ENCODE data around the gene RYR1. TPM values are rescaled to one million over a fixed set of nuclear protein-coding genes. Genes with fewer than 3 reads are reported as not detected.
"Not testable (repeated sequence)": the region's sequence is repeated elsewhere in the genome, so short reads cannot be mapped to it uniquely, and the experiment has no call there.

Gene RYR1
- total RNA-seq, 1 donor from 2014 or later: 8.7 TPM

GRCh38 chr19:38482496-38482895 is 49.0 kb downstream of the RYR1 start:
- Mint-ChIP-seq H3K4me1 (ENCODE audit: low read depth) (peaks cover 2% of the 10 kb centered on the region), H3K27ac (no peak overlapping the region), H3K36me3 (ENCODE audit: low read depth) (peaks cover 9% of the 10 kb centered on the region), H3K27me3 (ENCODE audit: low read depth) (no peaks in the 10 kb centered on the region), H3K4me3 (ENCODE audit: low read depth) (no peak overlapping the region), H3K9me3 (no peaks in the 10 kb centered on the region)
- intact Hi-C loops (cut with micrococcal nuclease): no loop called here
- no peak for DNase-seq (ENCODE audit: low spot score)

GRCh38 chr19:38483016-38483630 is 49.6 kb downstream of the RYR1 start:
- Mint-ChIP-seq H3K27ac (no peak overlapping the region), H3K9me3 (no peaks in the 10 kb centered on the region), H3K36me3 (ENCODE audit: low read depth) (peaks cover 9% of the 10 kb centered on the region), H3K27me3 (ENCODE audit: low read depth) (no peaks in the 10 kb centered on the region), H3K4me1 (ENCODE audit: low read depth) (peaks cover 2% of the 10 kb centered on the region), H3K4me3 (ENCODE audit: low read depth) (no peak overlapping the region)
- intact Hi-C loops (cut with micrococcal nuclease): no loop called here
- no peak for DNase-seq (ENCODE audit: low spot score)

GRCh38 chr19:38484747-38485146 is 51.3 kb downstream of the RYR1 start:
- Mint-ChIP-seq H3K4me3 (ENCODE audit: low read depth) (no peak overlapping the region), H3K4me1 (ENCODE audit: low read depth) (peaks cover 2% of the 10 kb centered on the region), H3K36me3 (ENCODE audit: low read depth) (peaks cover 12% of the 10 kb centered on the region), H3K27ac (no peak overlapping the region), H3K9me3 (no peaks in the 10 kb centered on the region), H3K27me3 (ENCODE audit: low read depth) (no peaks in the 10 kb centered on the region)
- no peak for DNase-seq (ENCODE audit: low spot score)
- intact Hi-C loops (cut with micrococcal nuclease): no loop called here

- Mint-ChIP-seq H3K27me3 (ENCODE audit: low read depth) (peaks cover 2% of the 10 kb centered on the region), H3K4me1 (ENCODE audit: low read depth) (no peaks in the 10 kb centered on the region), H3K27ac (no peak overlapping the region), H3K4me3 (ENCODE audit: low read depth) (no peak overlapping the region), H3K9me3 (peaks cover 2% of the 10 kb centered on the region), H3K36me3 (ENCODE audit: low read depth) (peaks cover 19% of the 10 kb centered on the region)
- intact Hi-C loops (cut with micrococcal nuclease): no loop called here
- DNase-seq (ENCODE audit: low spot score): no peak
Observed at GRCh38 chr19:38485541-38486285, 52.2 kb downstream of the RYR1 start.

GRCh38 chr19:38486731-38487336 is 53.3 kb downstream of the RYR1 start:
- no peak overlapping the region for H3K27ac Mint-ChIP-seq
- peaks cover 4% of the 10 kb centered on the region for H3K27me3 Mint-ChIP-seq (ENCODE audit: low read depth)
- intact Hi-C loops (cut with micrococcal nuclease): no loop called here
- H3K4me1 Mint-ChIP-seq (ENCODE audit: low read depth): no peaks in the 10 kb centered on the region
- H3K9me3 Mint-ChIP-seq: peaks cover 4% of the 10 kb centered on the region
- H3K4me3 Mint-ChIP-seq (ENCODE audit: low read depth): no peak overlapping the region
- DNase-seq (ENCODE audit: low spot score): no peak
- peaks cover 22% of the 10 kb centered on the region for H3K36me3 Mint-ChIP-seq (ENCODE audit: low read depth)

GRCh38 chr19:38488096-38488495 is 54.6 kb downstream of the RYR1 start:
- H3K36me3 Mint-ChIP-seq (ENCODE audit: low read depth): peaks cover 24% of the 10 kb centered on the region
- peaks cover 7% of the 10 kb centered on the region for H3K27me3 Mint-ChIP-seq (ENCODE audit: low read depth)
- DNase-seq (ENCODE audit: low spot score): no peak
- H3K27ac Mint-ChIP-seq: no peak overlapping the region
- peaks cover 3% of the 10 kb centered on the region for H3K4me1 Mint-ChIP-seq (ENCODE audit: low read depth)
- intact Hi-C loops (cut with micrococcal nuclease): no loop called here
- H3K9me3 Mint-ChIP-seq: peaks cover 4% of the 10 kb centered on the region
- no peak overlapping the region for H3K4me3 Mint-ChIP-seq (ENCODE audit: low read depth)

GRCh38 chr19:38488776-38489481 is 55.4 kb downstream of the RYR1 start:
- intact Hi-C loops (cut with micrococcal nuclease): no loop called here
- H3K36me3 Mint-ChIP-seq (ENCODE audit: low read depth): peaks cover 24% of the 10 kb centered on the region
- no peak for DNase-seq (ENCODE audit: low spot score)
- H3K9me3 Mint-ChIP-seq: peaks cover 4% of the 10 kb centered on the region
- peaks cover 7% of the 10 kb centered on the region for H3K27me3 Mint-ChIP-seq (ENCODE audit: low read depth)
- no peak overlapping the region for H3K4me3 Mint-ChIP-seq (ENCODE audit: low read depth)
- no peak overlapping the region for H3K27ac Mint-ChIP-seq
- H3K4me1 Mint-ChIP-seq (ENCODE audit: low read depth): peaks cover 3% of the 10 kb centered on the region

- no peak for DNase-seq (ENCODE audit: low spot score)
- Mint-ChIP-seq H3K27me3 (ENCODE audit: low read depth) (peaks cover 7% of the 10 kb centered on the region), H3K36me3 (ENCODE audit: low read depth) (peaks cover 24% of the 10 kb centered on the region), H3K27ac (no peak overlapping the region), H3K9me3 (peaks cover 4% of the 10 kb centered on the region), H3K4me1 (ENCODE audit: low read depth) (peaks cover 3% of the 10 kb centered on the region), H3K4me3 (ENCODE audit: low read depth) (no peak overlapping the region)
- intact Hi-C loops (cut with micrococcal nuclease): no loop called here
Observed at GRCh38 chr19:38490861-38491260, 57.4 kb downstream of the RYR1 start.

- Mint-ChIP-seq H3K27me3 (ENCODE audit: low read depth) (peaks cover 7% of the 10 kb centered on the region), H3K4me1 (ENCODE audit: low read depth) (peaks cover 3% of the 10 kb centered on the region), H3K9me3 (peaks cover 4% of the 10 kb centered on the region), H3K4me3 (ENCODE audit: low read depth) (no peak overlapping the region), H3K27ac (no peak overlapping the region), H3K36me3 (ENCODE audit: low read depth) (peaks cover 15% of the 10 kb centered on the region)
- intact Hi-C loops (cut with micrococcal nuclease): no loop called here
- no peak for DNase-seq (ENCODE audit: low spot score)
Observed at GRCh38 chr19:38492181-38492813, 58.8 kb downstream of the RYR1 start.

- peaks cover 7% of the 10 kb centered on the region for H3K27me3 Mint-ChIP-seq (ENCODE audit: low read depth)
- intact Hi-C loops (cut with micrococcal nuclease): no loop called here
Observed at GRCh38 chr19:38494379-38494778, 60.9 kb downstream of the RYR1 start.

GRCh38 chr19:38495375-38495774 is 61.9 kb downstream of the RYR1 start:
- DNase-seq (ENCODE audit: low spot score); H3K36me3 Mint-ChIP-seq (ENCODE audit: low read depth); H3K27me3 Mint-ChIP-seq (ENCODE audit: low read depth); H3K4me3 Mint-ChIP-seq (ENCODE audit: low read depth); intact Hi-C loops (cut with micrococcal nuclease); H3K9me3 Mint-ChIP-seq; H3K27ac Mint-ChIP-seq; H3K4me1 Mint-ChIP-seq (ENCODE audit: low read depth): not testable (repeated sequence)

More at GRCh38 chr19:38494379-38494778, 60.9 kb downstream of the RYR1 start:
- Mint-ChIP-seq H3K27ac (no peak overlapping the region), H3K36me3 (ENCODE audit: low read depth) (peaks cover 12% of the 10 kb centered on the region), H3K4me3 (ENCODE audit: low read depth) (no peak overlapping the region), H3K9me3 (peaks cover 4% of the 10 kb centered on the region), H3K4me1 (ENCODE audit: low read depth) (peaks cover 3% of the 10 kb centered on the region)
- no peak for DNase-seq (ENCODE audit: low spot score)

- DNase-seq (ENCODE audit: low spot score): no peak
- H3K4me1 Mint-ChIP-seq (ENCODE audit: low read depth): peaks cover 3% of the 10 kb centered on the region
- no peaks in the 10 kb centered on the region for H3K9me3 Mint-ChIP-seq
- peaks cover 2% of the 10 kb centered on the region for H3K36me3 Mint-ChIP-seq (ENCODE audit: low read depth)
- no peak overlapping the region for H3K27ac Mint-ChIP-seq
- no peak overlapping the region for H3K4me3 Mint-ChIP-seq (ENCODE audit: low read depth)
- peaks cover 3% of the 10 kb centered on the region for H3K27me3 Mint-ChIP-seq (ENCODE audit: low read depth)
- intact Hi-C loops (cut with micrococcal nuclease): no loop called here
Observed at GRCh38 chr19:38496116-38496515, 62.6 kb downstream of the RYR1 start.

All from activated T-helper 2 cell treated with anti-CD3 and anti-CD28 coated beads, Interferon-gamma antibody, Interleukin-2, Interleukin-4, amounts not matched to agents 10 μg/mL and 5 μg/mL and 100 μg/mL, durations not matched to agents 14 hours and 24 hours and 36 hours (primary cell).